HepG2 (cell line): ENCODE measurements around the gene PIP4K2B. TPM values are rescaled to one million over a fixed set of nuclear protein-coding genes. Genes with fewer than 3 reads are reported as not detected.

Experiments
- ATM ChIP-seq: fragments of 450-650 bp; IDR thresholded peaks from 2 replicates; pipeline ENCODE4 v1.7.1; 2017; ENCODE audit warnings: mild to moderate bottlenecking, borderline replicate concordance
- ESRRA ChIP-seq: sonication (generic); formaldehyde crosslinking; IDR thresholded peaks from 2 replicates; pipeline ENCODE4 v1.5.1; 2020; ENCODE audit warnings: mild to moderate bottlenecking, low read depth, missing genetic modification reagents
- GZF1 ChIP-seq: sonication (generic); formaldehyde crosslinking; IDR thresholded peaks from 2 replicates; pipeline ENCODE4 v1.5.1; 2020; ENCODE audit warnings: mild to moderate bottlenecking, missing genetic modification reagents
- MAFG ChIP-seq: sonication (generic); formaldehyde crosslinking; IDR thresholded peaks from 2 replicates; pipeline ENCODE4 v1.5.1; 2020; ENCODE audit warnings: mild to moderate bottlenecking, missing genetic modification reagents
- SMARCE1 ChIP-seq: fragments of 450-650 bp; IDR thresholded peaks from 2 replicates; pipeline ENCODE4 v1.6.1; 2017; ENCODE audit warnings: borderline replicate concordance
- U2AF1 ChIP-seq: fragments of 200-400 bp; formaldehyde crosslinking; optimal IDR thresholded peaks from 2 replicates; pipeline ENCODE3; 2017; ENCODE audit warnings: mild to moderate bottlenecking, low read depth, low read length
- ZNF713 ChIP-seq: sonication (generic); formaldehyde crosslinking; IDR thresholded peaks from 2 replicates; pipeline ENCODE4 v1.4.0; 2020; ENCODE audit warnings: mild to moderate bottlenecking, missing genetic modification reagents
- ZNF75D ChIP-seq: sonication (generic); formaldehyde crosslinking; IDR thresholded peaks from 2 replicates; pipeline ENCODE4 v1.8.1; 2023; ENCODE audit warnings: missing genetic modification reagents, mild to moderate bottlenecking, borderline replicate concordance
- ZNF766 ChIP-seq: sonication (generic); formaldehyde crosslinking; IDR thresholded peaks from 2 replicates; pipeline ENCODE4 v1.5.0; 2020; ENCODE audit warnings: missing genetic modification reagents, borderline replicate concordance
- polyA plus RNA-seq, 8 experiments: library from polyadenylated mRNA; depleted of rRNA in 3 of 8; stranded (reverse) in 7 of 8; unstranded in 1 of 8; fragments of >200 nt; fragmentation: Illumina TruSeq in 4 of 8; extraction: Trizol in 4 of 8; gene quantifications; 2 replicates each; pipeline versions ENCODE4 v1.2.1 to v1.2.3, GENCODE V29; 2011 to 2016; ENCODE audit warnings: low read depth in 4 of 8, missing spikeins in 1 of 8, mixed read lengths in 1 of 8; ENCODE audit not compliant: insufficient read depth in 1 of 8
- total RNA-seq, 5 experiments: library from RNA; depleted of rRNA; stranded (reverse); fragments of >200 nt; fragmentation: Illumina TruSeq; extraction: Trizol; gene quantifications; 2 replicates each; pipeline ENCODE4 v1.2.3, GENCODE V29; 2016; ENCODE audit warnings: low read depth in 1 of 5
- TF ChIP-seq, protein P1 (sequence below): sonication (generic); formaldehyde crosslinking; IDR thresholded peaks from 2 replicates; pipeline ENCODE4 v1.4.0; 2020; ENCODE audit warnings: missing genetic modification reagents
- TF ChIP-seq, protein P2 (sequence below): sonication (generic); formaldehyde crosslinking; IDR thresholded peaks from 2 replicates; pipeline ENCODE4 v1.8.0; 2022; ENCODE audit warnings: missing genetic modification reagents, low read depth, mild to moderate bottlenecking, borderline replicate concordance
- TF ChIP-seq, protein P3 (sequence below): sonication (generic); formaldehyde crosslinking; IDR thresholded peaks from 2 replicates; pipeline ENCODE4 v1.4.0; 2020; ENCODE audit warnings: low read depth, mild to moderate bottlenecking, missing genetic modification reagents
- TF ChIP-seq, protein P4 (sequence below): sonication (generic); formaldehyde crosslinking; IDR thresholded peaks from 2 replicates; pipeline ENCODE4 v1.5.0; 2020; ENCODE audit warnings: missing genetic modification reagents
- TF ChIP-seq, protein P5 (sequence below): sonication (generic); formaldehyde crosslinking; IDR thresholded peaks from 2 replicates; pipeline ENCODE4 v1.5.1; 2020; ENCODE audit warnings: mild to moderate bottlenecking, missing genetic modification reagents, borderline replicate concordance

Gene PIP4K2B
- total and polyA plus RNA-seq, 2 of the 13 experiments (the other 11 are each of a cell fraction or from before 2014, with no cell fraction given), result 20.4 to 54.0 TPM

DNA sequence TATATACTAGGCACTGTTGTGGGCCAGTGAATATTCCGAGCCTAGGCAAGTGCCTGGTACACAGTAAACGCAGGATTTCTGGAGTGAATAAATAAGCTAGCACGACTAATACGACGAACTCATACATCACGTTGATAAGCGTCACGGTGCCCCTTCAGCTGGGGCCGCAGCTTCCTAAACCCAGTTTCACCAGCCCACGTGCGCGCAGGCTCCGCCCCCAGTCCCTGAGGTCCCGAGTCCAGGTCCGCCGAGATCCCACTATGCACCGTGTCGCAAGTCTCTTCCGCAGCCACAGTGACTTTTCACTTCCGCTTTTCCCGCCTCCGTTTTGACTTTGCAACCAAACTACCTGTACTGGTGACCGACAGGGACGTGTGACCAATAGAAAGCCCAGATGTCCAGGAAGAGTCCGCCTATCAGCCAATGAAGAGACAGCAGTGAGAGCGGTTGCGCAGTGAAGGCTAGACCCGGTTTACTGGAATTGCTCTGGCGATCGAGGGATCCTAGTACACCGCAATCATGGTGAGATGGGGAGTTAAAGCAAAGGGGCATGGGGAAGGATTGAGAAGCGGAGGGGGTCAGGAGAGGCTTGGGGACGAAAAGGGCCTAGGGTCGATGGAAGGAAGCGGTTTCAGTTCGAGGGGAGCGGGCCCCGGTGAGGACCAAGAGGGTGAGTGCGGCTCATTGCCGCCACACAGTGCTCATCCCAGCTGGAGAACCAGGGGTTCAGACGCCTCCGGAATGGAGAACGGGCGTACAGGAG is 46.9 kb downstream of the PIP4K2B start, which contains the start of gene PSMB3 (continued):
- TF ChIP-seq, protein P1, sequence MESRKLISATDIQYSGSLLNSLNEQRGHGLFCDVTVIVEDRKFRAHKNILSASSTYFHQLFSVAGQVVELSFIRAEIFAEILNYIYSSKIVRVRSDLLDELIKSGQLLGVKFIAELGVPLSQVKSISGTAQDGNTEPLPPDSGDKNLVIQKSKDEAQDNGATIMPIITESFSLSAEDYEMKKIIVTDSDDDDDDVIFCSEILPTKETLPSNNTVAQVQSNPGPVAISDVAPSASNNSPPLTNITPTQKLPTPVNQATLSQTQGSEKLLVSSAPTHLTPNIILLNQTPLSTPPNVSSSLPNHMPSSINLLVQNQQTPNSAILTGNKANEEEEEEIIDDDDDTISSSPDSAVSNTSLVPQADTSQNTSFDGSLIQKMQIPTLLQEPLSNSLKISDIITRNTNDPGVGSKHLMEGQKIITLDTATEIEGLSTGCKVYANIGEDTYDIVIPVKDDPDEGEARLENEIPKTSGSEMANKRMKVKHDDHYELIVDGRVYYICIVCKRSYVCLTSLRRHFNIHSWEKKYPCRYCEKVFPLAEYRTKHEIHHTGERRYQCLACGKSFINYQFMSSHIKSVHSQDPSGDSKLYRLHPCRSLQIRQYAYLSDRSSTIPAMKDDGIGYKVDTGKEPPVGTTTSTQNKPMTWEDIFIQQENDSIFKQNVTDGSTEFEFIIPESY (CRISPR knock-in tag), result peak; percentile 63
- TF ChIP-seq, protein P2, sequence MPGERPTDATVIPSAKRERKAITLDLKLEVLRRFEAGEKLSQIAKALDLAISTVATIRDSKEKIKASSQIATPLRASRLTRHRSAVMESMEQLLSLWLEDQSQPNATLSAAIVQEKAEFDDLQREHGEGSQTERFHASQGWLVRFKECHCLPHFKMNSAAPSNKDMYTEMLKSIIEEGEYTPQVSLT (CRISPR knock-in tag), result no peak
- peak; percentile 34; the same call in 1 of the 2 replicates for TF ChIP-seq ESRRA (CRISPR knock-in tag)
- TF ChIP-seq GZF1, result peak; percentile 32; the same call in 1 of the 2 replicates
- 0 out of 2 replicates have a peak, but pooled peaks have one; percentile 16 for TF ChIP-seq ZNF713 (CRISPR knock-in tag)
- TF ChIP-seq ZNF75D, result no peak
- TF ChIP-seq, protein P3, sequence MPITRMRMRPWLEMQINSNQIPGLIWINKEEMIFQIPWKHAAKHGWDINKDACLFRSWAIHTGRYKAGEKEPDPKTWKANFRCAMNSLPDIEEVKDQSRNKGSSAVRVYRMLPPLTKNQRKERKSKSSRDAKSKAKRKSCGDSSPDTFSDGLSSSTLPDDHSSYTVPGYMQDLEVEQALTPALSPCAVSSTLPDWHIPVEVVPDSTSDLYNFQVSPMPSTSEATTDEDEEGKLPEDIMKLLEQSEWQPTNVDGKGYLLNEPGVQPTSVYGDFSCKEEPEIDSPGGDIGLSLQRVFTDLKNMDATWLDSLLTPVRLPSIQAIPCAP (CRISPR knock-in tag), result peak; percentile 43; the same call in 1 of the 2 replicates
- TF ChIP-seq ZNF766 (CRISPR knock-in tag), result peak; percentile 54; the same call in 1 of the 2 replicates
- no peak for TF ChIP-seq MAFG (CRISPR knock-in tag)
- TF ChIP-seq SMARCE1, result no peak
- TF ChIP-seq U2AF1, result no peak
- TF ChIP-seq, protein P4, sequence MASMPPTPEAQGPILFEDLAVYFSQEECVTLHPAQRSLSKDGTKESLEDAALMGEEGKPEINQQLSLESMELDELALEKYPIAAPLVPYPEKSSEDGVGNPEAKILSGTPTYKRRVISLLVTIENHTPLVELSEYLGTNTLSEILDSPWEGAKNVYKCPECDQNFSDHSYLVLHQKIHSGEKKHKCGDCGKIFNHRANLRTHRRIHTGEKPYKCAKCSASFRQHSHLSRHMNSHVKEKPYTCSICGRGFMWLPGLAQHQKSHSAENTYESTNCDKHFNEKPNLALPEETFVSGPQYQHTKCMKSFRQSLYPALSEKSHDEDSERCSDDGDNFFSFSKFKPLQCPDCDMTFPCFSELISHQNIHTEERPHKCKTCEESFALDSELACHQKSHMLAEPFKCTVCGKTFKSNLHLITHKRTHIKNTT, result no peak
- no peak for TF ChIP-seq ATM
- TF ChIP-seq, protein P5, sequence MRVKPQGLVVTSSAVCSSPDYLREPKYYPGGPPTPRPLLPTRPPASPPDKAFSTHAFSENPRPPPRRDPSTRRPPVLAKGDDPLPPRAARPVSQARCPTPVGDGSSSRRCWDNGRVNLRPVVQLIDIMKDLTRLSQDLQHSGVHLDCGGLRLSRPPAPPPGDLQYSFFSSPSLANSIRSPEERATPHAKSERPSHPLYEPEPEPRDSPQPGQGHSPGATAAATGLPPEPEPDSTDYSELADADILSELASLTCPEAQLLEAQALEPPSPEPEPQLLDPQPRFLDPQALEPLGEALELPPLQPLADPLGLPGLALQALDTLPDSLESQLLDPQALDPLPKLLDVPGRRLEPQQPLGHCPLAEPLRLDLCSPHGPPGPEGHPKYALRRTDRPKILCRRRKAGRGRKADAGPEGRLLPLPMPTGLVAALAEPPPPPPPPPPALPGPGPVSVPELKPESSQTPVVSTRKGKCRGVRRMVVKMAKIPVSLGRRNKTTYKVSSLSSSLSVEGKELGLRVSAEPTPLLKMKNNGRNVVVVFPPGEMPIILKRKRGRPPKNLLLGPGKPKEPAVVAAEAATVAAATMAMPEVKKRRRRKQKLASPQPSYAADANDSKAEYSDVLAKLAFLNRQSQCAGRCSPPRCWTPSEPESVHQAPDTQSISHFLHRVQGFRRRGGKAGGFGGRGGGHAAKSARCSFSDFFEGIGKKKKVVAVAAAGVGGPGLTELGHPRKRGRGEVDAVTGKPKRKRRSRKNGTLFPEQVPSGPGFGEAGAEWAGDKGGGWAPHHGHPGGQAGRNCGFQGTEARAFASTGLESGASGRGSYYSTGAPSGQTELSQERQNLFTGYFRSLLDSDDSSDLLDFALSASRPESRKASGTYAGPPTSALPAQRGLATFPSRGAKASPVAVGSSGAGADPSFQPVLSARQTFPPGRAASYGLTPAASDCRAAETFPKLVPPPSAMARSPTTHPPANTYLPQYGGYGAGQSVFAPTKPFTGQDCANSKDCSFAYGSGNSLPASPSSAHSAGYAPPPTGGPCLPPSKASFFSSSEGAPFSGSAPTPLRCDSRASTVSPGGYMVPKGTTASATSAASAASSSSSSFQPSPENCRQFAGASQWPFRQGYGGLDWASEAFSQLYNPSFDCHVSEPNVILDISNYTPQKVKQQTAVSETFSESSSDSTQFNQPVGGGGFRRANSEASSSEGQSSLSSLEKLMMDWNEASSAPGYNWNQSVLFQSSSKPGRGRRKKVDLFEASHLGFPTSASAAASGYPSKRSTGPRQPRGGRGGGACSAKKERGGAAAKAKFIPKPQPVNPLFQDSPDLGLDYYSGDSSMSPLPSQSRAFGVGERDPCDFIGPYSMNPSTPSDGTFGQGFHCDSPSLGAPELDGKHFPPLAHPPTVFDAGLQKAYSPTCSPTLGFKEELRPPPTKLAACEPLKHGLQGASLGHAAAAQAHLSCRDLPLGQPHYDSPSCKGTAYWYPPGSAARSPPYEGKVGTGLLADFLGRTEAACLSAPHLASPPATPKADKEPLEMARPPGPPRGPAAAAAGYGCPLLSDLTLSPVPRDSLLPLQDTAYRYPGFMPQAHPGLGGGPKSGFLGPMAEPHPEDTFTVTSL (CRISPR knock-in tag), result no peak
